HG03045 (cell line): Measurements from ENCODE around the gene CLPSL1.

Experiments
- ATAC-seq: cut with Tn5 transposase; IDR thresholded peaks from one replicate; pipeline ENCODE4 v1.9.1; 2021; ENCODE audit warnings: mild to moderate bottlenecking, moderate library complexity; ENCODE audit not compliant: unreplicated experiment

Gene CLPSL1

GRCh38 chr6:35795453-35796071 is 14.7 kb downstream of the CLPSL1 start:
- no peak for ATAC-seq

GRCh38 chr6:35796236-35796635 is 15.4 kb downstream of the CLPSL1 start:
- no peak for ATAC-seq

DNA sequence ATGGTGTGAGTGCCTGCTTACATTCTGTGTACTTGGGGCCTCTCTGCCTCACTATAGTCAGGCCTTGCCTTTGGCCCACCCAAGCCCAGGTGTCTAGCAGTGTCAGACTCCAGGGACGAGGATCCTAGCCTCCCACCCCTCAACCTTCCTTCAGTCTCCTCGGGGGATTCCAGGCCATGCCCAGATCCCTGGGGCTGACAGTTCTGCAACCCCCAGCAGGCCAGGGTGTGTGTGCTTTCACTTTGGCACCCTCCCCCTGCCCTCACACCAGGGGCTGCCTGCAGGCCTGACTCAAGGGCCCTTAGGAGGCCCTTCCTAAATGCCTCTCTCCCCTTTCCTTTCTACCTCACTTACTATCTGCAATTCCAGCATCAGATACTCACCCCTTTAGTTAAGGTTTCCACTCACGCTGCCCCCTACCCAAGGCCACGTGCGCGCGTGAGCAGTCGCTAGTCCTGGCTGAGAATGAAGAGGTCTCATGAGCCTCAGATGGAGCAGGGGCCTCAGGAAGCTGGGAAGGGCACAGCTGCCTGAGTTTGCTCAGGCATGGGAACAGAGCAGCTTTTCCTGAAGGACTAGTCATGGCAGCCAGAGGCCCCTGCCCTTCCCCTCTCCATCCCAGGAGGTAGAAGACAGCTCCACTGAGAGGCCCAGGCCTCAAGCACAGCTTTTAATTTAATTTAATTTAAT is 17.2 kb downstream of the CLPSL1 start:
- ATAC-seq: no peak

- ATAC-seq: no peak
These were observed 17.9 kb downstream of the CLPSL1 start for GRCh38 chr6:35798706-35799105.

DNA sequence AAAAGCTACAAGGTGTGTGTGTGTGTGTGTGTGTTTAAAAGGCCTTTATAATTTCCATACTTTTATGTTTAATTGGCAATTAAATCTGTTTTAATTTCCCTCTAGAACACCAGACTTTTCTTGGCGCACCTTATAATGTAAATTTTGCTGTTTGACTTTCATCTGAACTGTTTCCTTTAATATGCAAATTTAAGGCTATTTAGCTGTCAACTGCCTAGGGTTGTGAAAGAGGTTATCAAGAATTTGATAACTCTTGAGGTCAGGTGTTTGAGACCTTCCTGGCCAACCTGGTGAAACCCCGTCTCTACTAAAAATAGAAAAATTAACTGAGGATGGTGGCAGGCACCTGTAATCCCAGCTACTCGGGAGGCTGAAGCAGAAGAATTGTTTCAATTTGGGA is 20.3 kb downstream of the CLPSL1 start:
- ATAC-seq: no peak

DNA sequence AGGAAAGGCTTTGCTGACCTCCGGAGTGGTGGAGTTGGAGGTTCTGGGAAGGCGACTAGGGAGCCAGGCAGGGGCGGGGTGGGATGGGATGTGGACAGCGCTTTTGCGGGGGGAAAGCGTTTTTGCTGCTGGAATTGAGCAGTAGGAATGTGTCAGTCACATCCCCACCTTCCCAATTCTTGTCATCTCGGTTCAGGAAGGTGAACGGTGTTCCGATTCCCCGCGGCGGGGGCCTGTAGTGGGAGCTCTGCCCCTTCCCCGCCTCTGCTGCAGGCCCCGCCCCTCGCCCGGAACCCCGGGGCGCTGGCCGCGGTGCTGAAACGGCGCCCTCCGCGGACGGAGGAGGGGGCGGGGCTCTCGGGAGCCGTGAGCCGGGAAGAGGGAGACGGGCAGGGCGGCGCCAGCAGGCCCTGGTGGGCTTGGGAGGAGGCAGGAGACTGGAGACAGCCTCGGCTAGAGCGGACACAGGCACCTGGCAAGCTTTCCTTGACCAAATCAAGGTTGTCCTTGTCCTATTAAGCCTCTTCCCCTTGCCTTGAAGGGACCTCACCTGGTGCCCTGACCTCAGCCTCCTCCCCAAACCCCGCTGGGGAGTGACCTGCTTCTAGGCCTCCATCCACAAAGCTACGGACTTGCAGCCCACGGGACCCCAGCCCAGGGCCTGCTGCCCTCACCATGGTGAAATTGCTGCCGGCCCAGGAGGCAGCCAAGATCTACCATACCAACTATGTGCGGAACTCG is 24.3 kb downstream of the CLPSL1 start, which contains the start of gene LHFPL5:
LHFPL5 (plus strand) TSS at position 357 of the 741 bp plus-strand sequence; CDS start at position 676, 319 bp downstream.
- no peak for ATAC-seq

DNA sequence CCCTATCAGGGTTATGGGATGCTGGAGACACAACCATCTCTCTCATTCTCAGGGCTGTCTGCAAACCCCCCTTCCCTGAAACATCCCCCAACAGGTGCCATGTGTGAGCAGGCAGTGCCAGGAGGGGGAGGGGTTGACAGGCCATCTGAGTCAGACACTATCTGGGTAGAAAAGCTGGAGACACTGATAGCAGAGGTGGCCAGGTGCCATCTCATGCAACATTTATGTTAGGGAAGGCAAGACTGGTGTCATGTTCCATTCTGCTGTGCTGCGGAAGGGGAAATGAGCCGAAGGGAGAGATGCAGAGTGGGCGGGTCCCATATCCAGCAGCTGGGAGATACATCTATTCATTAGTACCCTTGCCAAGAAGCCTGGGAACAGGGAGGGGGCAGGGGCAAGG is 27.9 kb downstream of the CLPSL1 start:
- ATAC-seq: no peak

DNA sequence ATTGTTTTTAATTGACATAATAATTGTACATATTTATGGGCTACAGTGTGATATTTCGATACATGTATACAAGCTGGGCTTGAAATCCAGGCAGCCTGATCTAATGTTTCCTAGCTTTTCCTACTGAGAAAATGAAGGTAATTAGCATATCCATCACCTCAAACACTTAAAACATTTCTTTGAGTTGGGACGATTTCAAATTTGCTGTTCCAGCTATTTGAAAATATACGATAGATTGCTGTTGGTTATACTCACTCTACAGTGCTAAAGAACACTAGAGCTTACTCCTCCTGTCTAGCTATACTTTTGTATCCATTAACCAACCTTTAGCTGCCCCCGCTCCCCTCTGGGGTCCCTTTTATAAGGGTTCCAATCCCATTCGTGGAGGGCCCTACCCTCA is 29.0 kb downstream of the CLPSL1 start:
- no peak for ATAC-seq

DNA sequence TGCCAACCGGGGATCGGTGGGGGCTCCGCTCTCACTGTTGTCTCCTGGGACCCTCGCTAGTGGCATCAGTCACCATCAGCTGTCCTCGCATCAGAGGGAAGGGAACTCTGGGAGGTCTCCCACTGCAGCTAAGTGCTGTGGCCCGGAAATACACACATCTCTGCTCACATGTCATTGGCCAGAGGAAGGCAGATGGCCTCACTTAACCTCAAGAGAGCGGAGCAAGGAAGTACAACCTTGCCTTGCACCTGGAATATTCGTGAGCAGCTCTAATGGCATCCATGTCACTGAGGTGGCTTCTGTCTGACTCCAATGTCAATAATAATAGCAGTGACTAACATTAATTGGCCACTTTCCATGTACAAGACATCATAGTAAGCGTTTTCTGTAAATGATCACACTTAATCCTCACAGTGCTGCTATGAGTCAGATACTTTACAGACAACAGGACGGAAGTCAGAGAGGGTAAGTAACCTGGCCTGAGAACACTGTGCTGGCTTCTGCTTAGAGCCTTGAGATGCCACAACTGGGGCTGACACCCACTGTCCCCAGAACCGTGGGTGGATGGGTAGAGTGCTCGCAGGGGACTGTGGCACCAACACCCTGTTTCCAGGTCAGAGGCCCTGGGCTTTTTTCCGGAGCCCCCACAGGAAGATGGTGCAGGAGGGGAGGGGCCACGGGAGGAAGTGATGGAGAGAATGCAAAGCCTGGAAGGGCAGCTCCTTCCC is 30.3 kb downstream of the CLPSL1 start:
- ATAC-seq: no peak

GRCh38 chr6:35811699-35811995 is 30.8 kb downstream of the CLPSL1 start:
- ATAC-seq: no peak

GRCh38 chr6:35817515-35817914 is 36.7 kb downstream of the CLPSL1 start:
- ATAC-seq: no peak

GRCh38 chr6:35823601-35824000 is 42.8 kb downstream of the CLPSL1 start:
- no peak for ATAC-seq

DNA sequence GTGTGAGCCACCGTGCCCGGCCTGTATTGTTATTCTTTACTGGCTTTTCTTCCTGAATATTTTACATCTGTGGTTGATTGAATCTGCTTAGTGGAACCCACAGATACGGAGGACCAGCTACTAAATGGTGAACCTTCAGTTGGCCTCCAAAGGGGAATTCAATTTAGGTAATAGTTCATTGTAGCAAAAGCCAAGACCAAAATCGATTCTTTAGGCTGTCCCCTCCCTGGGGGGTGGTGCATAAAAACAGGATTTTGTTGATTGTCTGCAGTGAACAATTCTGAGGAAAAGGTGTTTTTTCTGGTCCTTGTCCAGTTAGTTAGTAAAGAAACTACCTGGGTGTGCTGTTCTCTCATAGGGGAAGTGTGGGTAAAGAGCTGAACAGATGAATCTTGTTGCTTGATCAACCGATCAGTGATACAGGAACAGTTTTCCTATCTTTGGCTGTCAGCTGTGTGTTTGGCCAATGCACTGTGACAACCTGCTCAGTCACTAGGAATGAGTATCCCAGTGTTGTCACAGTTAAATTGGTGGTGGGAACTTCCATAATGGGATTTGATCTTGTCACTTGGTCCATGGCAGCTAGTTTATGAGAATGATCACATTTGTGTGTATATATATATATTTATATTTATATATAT is 43.9 kb downstream of the CLPSL1 start:
- no peak for ATAC-seq

GRCh38 chr6:35829306-35829705 is 48.5 kb downstream of the CLPSL1 start:
- ATAC-seq: no peak

DNA sequence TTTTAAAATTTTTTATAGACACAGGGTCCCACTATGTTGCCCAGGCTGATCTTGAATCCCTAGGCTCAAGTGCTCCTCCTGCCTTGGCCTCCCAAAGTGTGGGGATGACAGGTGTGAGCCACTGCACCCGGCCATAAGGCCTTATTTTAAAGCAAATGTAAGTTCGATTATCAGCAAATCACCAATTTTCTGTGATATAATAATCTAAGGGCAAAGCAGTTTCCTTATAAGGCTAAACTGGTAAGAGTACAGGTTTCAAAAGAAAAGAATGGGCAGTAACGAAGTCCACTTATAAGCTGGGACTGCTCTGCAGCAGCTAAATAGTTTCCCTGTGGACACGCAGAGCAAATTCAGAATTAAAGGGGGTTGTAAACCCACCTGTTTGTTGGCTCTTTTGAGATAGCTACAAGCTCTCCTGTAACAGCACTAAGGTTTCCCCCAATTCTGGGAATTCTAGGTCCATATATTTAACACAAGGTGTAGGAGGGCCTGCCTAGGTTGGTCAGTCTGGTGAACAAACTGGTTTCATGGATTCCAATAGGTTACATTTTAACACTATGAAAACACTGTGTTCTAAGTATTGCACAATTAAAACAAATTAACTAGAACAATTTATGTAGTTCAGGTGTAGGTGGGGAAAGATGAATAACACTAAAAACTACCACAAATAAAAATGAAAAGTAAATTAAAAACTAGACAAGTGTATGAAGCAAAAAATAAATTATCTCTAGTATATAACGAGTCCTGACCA is 50.6 kb downstream of the CLPSL1 start:
- no peak for ATAC-seq

GRCh38 chr6:35833536-35833935 is 52.7 kb downstream of the CLPSL1 start:
- ATAC-seq: no peak
